Thyroid gland (tissue), 4 donors: Measurements from ENCODE around the gene DOP1A.

ENCODE experiments used
- CTCF ChIP-seq, 6 experiments: fragments of 200-600 bp in 3 of 6; fragments of 450-650 bp in 3 of 6; sonication (generic) in 3 of 6; IDR thresholded peaks; one replicate each; pipeline ENCODE4 v1.5.1; 2016 to 2019; ENCODE audit warnings: antibody characterized with exemption in 6 of 6, mild to moderate bottlenecking in 2 of 6, inconsistent platforms in 1 of 6, moderate library complexity in 1 of 6
- POLR2A ChIP-seq, 2 donors: fragments of 450-650 bp; IDR thresholded peaks; one replicate each; pipeline ENCODE4 v1.6.1; 2017; ENCODE audit warnings: antibody characterized with exemption in 2 of 2, mild to moderate bottlenecking in 2 of 2, moderate library complexity in 1 of 2

GRCh38 chr6:83183082-83183828, 115.8 kb downstream of the DOP1A start:
- TF ChIP-seq CTCF (IDR thresholded peaks at IDR 0.05) = no peak
- no peak for TF ChIP-seq POLR2A (IDR thresholded peaks at IDR 0.05)
